Small intestine (tissue), 7 donors: Measurements from ENCODE around the gene CRABP2. TPM values are rescaled to one million over a fixed set of nuclear protein-coding genes. Genes with fewer than 3 reads are reported as not detected.

Experiments used
- DNase-seq, 2 donors: peaks; one replicate each; pipeline versions ENCODE4 v3.0.0 to v3.0.0-alpha.2; 2013
- FAIRE-seq: peaks from 2 replicates; lab custom pipeline; 2012; peaks lifted over from hg19 to GRCh38; lab: Jason Lieb, UNC
- H3K27ac ChIP-seq, 3 donors: one replicate each; pipeline ENCODE4 v1.5.1; 2013; ENCODE audit warnings: low read length in 2 of 3, mild to moderate bottlenecking in 2 of 3, control low read depth in 1 of 3, inconsistent platforms in 1 of 3, low read depth in 1 of 3, moderate library complexity in 1 of 3
- H3K27me3 ChIP-seq, 3 donors: one replicate each; pipeline ENCODE4 v1.6.1; 2013; ENCODE audit warnings: low read length in 3 of 3, inconsistent platforms in 1 of 3; ENCODE audit not compliant: control insufficient read depth in 3 of 3, insufficient read depth in 3 of 3
- H3K36me3 ChIP-seq, 3 donors: one replicate each; pipeline ENCODE4 v1.6.1; 2013; ENCODE audit warnings: low read length in 3 of 3, inconsistent platforms in 1 of 3, low read depth in 1 of 3, mild to moderate bottlenecking in 1 of 3, moderate library complexity in 1 of 3; ENCODE audit not compliant: control insufficient read depth in 3 of 3, insufficient read depth in 2 of 3
- H3K4me1 ChIP-seq, 3 donors: one replicate each; pipeline ENCODE4 v1.6.1; 2013; ENCODE audit warnings: low read length in 2 of 3, inconsistent platforms in 1 of 3, low read depth in 1 of 3, mild to moderate bottlenecking in 1 of 3, moderate library complexity in 1 of 3; ENCODE audit not compliant: control insufficient read depth in 3 of 3, insufficient read depth in 2 of 3
- H3K4me3 ChIP-seq, 3 donors: one replicate each; pipeline ENCODE4 v1.5.1; 2013; ENCODE audit warnings: low read length in 3 of 3, control low read depth in 1 of 3, inconsistent platforms in 1 of 3, low read depth in 1 of 3, mild to moderate bottlenecking in 1 of 3, moderate library complexity in 1 of 3
- H3K9me3 ChIP-seq, 2 donors: one replicate each; pipeline ENCODE4 v1.6.1; 2013; ENCODE audit warnings: low read depth in 1 of 2, low read length in 1 of 2; ENCODE audit not compliant: control insufficient read depth in 2 of 2, insufficient read depth in 1 of 2
- WGBS, 3 donors: extraction: QIAGEN DNeasy Blood & Tissue Kit; methylation state at CpG; one replicate each; pipeline ENCODE4 v1.1.7; 2013; 5-methylcytosine and 5-hydroxymethylcytosine counted together
- polyA plus RNA-seq, 4 donors: library from polyadenylated mRNA; stranded (reverse) in 3 of 4; unstranded in 1 of 4; fragments of 200-250 nt in 3 of 4; fragments of 120-200 nt in 1 of 4; gene quantifications; one replicate each; pipeline versions ENCODE4 v1.2.1 to v1.2.3, GENCODE V29; 2013
- donor health status: healthy with polysubstance abuse.
- donor health status: control.
- donor health status: control.
- donor health status: Bipolar disorder and iron deficiency.
- donor health status: healthy.

The CRABP2 gene
- polyA plus RNA-seq, 4 donors = 0.81 to 3.1 (median 1.4) TPM

GRCh38 chr1:156668801-156669637, 36.4 kb downstream of the CRABP2 start:
- Histone ChIP-seq H3K27ac (peak overlapping the region in 2 of 3 donors; percentile 3 to 23), H3K27me3 (no peaks in the 10 kb centered on the region), H3K36me3 (peaks cover 0 to 15% (median 0%) of the 10 kb centered on the region in 3 donors), H3K4me3 (no peak overlapping the region), H3K9me3 (no peaks in the 10 kb centered on the region), H3K4me1 (peaks cover 0 to 52% (median 13%) of the 10 kb centered on the region in 3 donors)
- WGBS, 3 donors = 77 to 81% (median 78%) methylated on average over 17 of the region's 17 CpGs
- no peak for DNase-seq
- no peak for FAIRE-seq

GRCh38 chr1:156667968-156668709, 37.2 kb downstream of the CRABP2 start:
- 80 to 97% (median 87%) methylated on average over 5 to 9 of the region's 9 CpGs for WGBS, 3 donors
- no peaks in the 10 kb centered on the region for H3K9me3 ChIP-seq
- no peak for DNase-seq
- no peaks in the 10 kb centered on the region for H3K27me3 ChIP-seq
- no peak for FAIRE-seq
- H3K4me1 ChIP-seq = peaks cover 0 to 52% (median 15%) of the 10 kb centered on the region in 3 donors
- no peak overlapping the region for H3K4me3 ChIP-seq
- peak overlapping the region in 2 of 3 donors; percentile 65 to 68 for H3K27ac ChIP-seq
- H3K36me3 ChIP-seq = peaks cover 0 to 7% (median 0%) of the 10 kb centered on the region in 3 donors

- H3K9me3 ChIP-seq = no peaks in the 10 kb centered on the region
- DNase-seq (peak in 1 of 2 donors; percentile 36), FAIRE-seq (no peak)
- no peaks in the 10 kb centered on the region for H3K27me3 ChIP-seq
- H3K36me3 ChIP-seq = peaks cover 0 to 2% (median 0%) of the 10 kb centered on the region in 3 donors
- WGBS, 3 donors = 53 to 86% (median 68%) methylated on average over 5 of the region's 5 CpGs
- peak overlapping the region in 2 of 3 donors; percentile 65 to 68 for H3K27ac ChIP-seq
- no peak overlapping the region for H3K4me3 ChIP-seq
- peaks cover 0 to 54% (median 15%) of the 10 kb centered on the region in 3 donors for H3K4me1 ChIP-seq
Observed at GRCh38 chr1:156667610-156667967, 37.8 kb downstream of the CRABP2 start.

- peaks cover 0 to 60% (median 16%) of the 10 kb centered on the region in 3 donors for H3K4me1 ChIP-seq
- FAIRE-seq (no peak), DNase-seq (no peak)
- H3K27ac ChIP-seq = peak overlapping the region in 2 of 3 donors; percentile 65 to 68
- no peaks in the 10 kb centered on the region for H3K36me3 ChIP-seq
- 84 to 85% (median 85%) methylated on average over 9 of the region's 9 CpGs for WGBS, 3 donors
- no peak overlapping the region for H3K4me3 ChIP-seq
- H3K27me3 ChIP-seq = no peaks in the 10 kb centered on the region
- no peaks in the 10 kb centered on the region for H3K9me3 ChIP-seq
Observed at GRCh38 chr1:156666862-156667609, 38.3 kb downstream of the CRABP2 start.

- FAIRE-seq (no peak), DNase-seq (peak in 1 of 2 donors; percentile 23)
- Histone ChIP-seq H3K27me3 (no peaks in the 10 kb centered on the region), H3K9me3 (no peaks in the 10 kb centered on the region), H3K36me3 (no peaks in the 10 kb centered on the region), H3K4me1 (peaks cover 0 to 73% (median 24%) of the 10 kb centered on the region in 3 donors), H3K4me3 (no peak overlapping the region), H3K27ac (peak overlapping the region in 2 of 3 donors; percentile 61 to 77)
- WGBS, 3 donors = 30 to 57% (median 50%) methylated on average over 3 of the region's 3 CpGs
Observed at GRCh38 chr1:156665539-156665938, 39.8 kb downstream of the CRABP2 start.

GRCh38 chr1:156664767-156665411, 40.5 kb downstream of the CRABP2 start:
- Histone ChIP-seq H3K9me3 (no peaks in the 10 kb centered on the region), H3K27ac (peak overlapping the region in 2 of 3 donors; percentile 77 to 84), H3K27me3 (no peaks in the 10 kb centered on the region), H3K4me3 (no peak overlapping the region), H3K36me3 (no peaks in the 10 kb centered on the region), H3K4me1 (peaks cover 0 to 77% (median 24%) of the 10 kb centered on the region in 3 donors)
- FAIRE-seq = no peak
- DNase-seq = peak; percentile 29 to 84
- 16 to 22% (median 20%) methylated on average over 16 of the region's 16 CpGs for WGBS, 3 donors

- no peaks in the 10 kb centered on the region for H3K27me3 ChIP-seq
- 51 to 80% (median 65%) methylated on average over 5 of the region's 5 CpGs for WGBS, 3 donors
- peak overlapping the region in 2 of 3 donors; percentile 77 to 84 for H3K27ac ChIP-seq
- H3K9me3 ChIP-seq = no peaks in the 10 kb centered on the region
- peaks cover 0 to 3% (median 0%) of the 10 kb centered on the region in 3 donors for H3K36me3 ChIP-seq
- DNase-seq = peak in 1 of 2 donors; percentile 34
- peaks cover 2 to 84% (median 29%) of the 10 kb centered on the region in 3 donors for H3K4me1 ChIP-seq
- H3K4me3 ChIP-seq = no peak overlapping the region
- no peak for FAIRE-seq
Observed at GRCh38 chr1:156664046-156664766, 41.2 kb downstream of the CRABP2 start.
